ENCODE measurements around the gene ID2. TPM values are rescaled to one million over a fixed set of nuclear protein-coding genes. Genes with fewer than 3 reads are reported as not detected.

The ID2 gene
- total RNA-seq, 1 donor from 2014 or later = 13.6 TPM

DNA sequence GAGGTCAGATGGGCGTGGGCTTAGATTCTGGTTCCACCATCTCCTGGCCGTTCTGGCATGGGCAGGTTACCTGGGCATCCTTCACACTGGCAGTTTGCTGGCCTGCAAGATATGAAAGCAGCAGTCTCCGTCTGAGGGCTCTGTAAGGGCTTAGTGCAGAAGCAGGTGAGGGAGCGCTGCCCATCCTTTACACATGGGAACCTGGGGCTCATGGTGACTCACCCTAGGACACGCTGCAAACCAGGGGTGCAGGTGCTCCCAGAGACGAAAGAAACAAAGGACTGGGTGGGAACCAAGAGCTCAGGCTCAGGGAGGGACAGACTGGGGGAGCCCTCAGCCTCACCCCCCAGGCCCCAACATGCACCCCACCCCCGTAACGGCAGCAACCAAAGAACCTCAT is 10.7 kb upstream of the ID2 start:
- Histone ChIP-seq H3K27me3 (ENCODE audit: insufficient read depth, low read length) (peaks cover 3% of the 10 kb centered on the region), H3K4me1 (ENCODE audit: insufficient read depth, low read length) (peaks cover 4% of the 10 kb centered on the region), H3K4me3 (ENCODE audit: insufficient read depth, low read depth, low read length) (no peak overlapping the region), H3K9ac (ENCODE audit: low read length) (no peak overlapping the region), H3K27ac (ENCODE audit: low read depth, low read length) (no peak overlapping the region), H3K36me3 (ENCODE audit: insufficient read depth, low read length) (no peaks in the 10 kb centered on the region), H3K9me3 (ENCODE audit: insufficient read depth, low read depth, low read length) (peaks cover 7% of the 10 kb centered on the region), H4K20me1 (ENCODE audit: insufficient read depth, low read length) (no peaks in the 10 kb centered on the region), H3K4me2 (ENCODE audit: low read length) (no peak overlapping the region), H3K79me2 (ENCODE audit: insufficient read depth, low read length) (no peaks in the 10 kb centered on the region), H2AFZ (ENCODE audit: low read depth, low read length) (no peak overlapping the region)
- Mint-ChIP-seq H3K27me3 (ENCODE audit: low read depth, unreplicated experiment) (peaks cover 27% of the 10 kb centered on the region), H3K4me1 (ENCODE audit: low read depth, unreplicated experiment) (no peaks in the 10 kb centered on the region), H3K27ac (ENCODE audit: unreplicated experiment) (no peak overlapping the region), H3K4me3 (ENCODE audit: unreplicated experiment) (no peak overlapping the region), H3K36me3 (ENCODE audit: low read depth, unreplicated experiment) (peaks cover 5% of the 10 kb centered on the region), H3K9me3 (ENCODE audit: unreplicated experiment) (peaks cover 17% of the 10 kb centered on the region)
- TF ChIP-seq, protein P1, sequence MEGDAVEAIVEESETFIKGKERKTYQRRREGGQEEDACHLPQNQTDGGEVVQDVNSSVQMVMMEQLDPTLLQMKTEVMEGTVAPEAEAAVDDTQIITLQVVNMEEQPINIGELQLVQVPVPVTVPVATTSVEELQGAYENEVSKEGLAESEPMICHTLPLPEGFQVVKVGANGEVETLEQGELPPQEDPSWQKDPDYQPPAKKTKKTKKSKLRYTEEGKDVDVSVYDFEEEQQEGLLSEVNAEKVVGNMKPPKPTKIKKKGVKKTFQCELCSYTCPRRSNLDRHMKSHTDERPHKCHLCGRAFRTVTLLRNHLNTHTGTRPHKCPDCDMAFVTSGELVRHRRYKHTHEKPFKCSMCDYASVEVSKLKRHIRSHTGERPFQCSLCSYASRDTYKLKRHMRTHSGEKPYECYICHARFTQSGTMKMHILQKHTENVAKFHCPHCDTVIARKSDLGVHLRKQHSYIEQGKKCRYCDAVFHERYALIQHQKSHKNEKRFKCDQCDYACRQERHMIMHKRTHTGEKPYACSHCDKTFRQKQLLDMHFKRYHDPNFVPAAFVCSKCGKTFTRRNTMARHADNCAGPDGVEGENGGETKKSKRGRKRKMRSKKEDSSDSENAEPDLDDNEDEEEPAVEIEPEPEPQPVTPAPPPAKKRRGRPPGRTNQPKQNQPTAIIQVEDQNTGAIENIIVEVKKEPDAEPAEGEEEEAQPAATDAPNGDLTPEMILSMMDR (IDR thresholded peaks at IDR 0.05; ENCODE audit: insufficient read depth, low read depth, low read length) = no peak
- DNase-seq (ENCODE audit: low read depth) (no peak), FAIRE-seq (no peak)

DNA sequence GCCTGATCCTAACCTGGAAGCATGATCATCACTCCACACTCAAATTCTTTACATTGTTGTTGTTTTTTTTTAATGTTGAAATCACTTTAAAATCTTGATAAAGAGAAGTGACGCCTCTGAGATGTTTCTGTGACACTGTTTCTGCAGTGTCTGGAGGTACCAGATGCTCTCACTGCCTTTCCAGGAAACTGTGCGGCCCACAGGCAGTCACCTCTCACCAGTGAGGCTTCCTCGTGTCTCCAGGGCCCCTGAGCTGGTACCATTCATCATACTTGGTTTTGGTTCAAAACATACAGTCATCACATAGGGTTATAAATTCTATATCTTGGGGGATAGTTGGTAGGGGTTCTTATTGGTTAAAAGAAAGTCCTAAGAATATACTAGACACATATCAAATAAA is 10.1 kb upstream of the ID2 start:
- Histone ChIP-seq H3K4me2 (ENCODE audit: low read length) (no peak overlapping the region), H3K36me3 (ENCODE audit: insufficient read depth, low read length) (no peaks in the 10 kb centered on the region), H3K79me2 (ENCODE audit: insufficient read depth, low read length) (no peaks in the 10 kb centered on the region), H3K27me3 (ENCODE audit: insufficient read depth, low read length) (peaks cover 3% of the 10 kb centered on the region), H3K9me3 (ENCODE audit: insufficient read depth, low read depth, low read length) (peaks cover 7% of the 10 kb centered on the region), H3K4me1 (ENCODE audit: insufficient read depth, low read length) (peaks cover 10% of the 10 kb centered on the region), H2AFZ (ENCODE audit: low read depth, low read length) (no peak overlapping the region), H3K27ac (ENCODE audit: low read depth, low read length) (no peak overlapping the region), H3K4me3 (ENCODE audit: insufficient read depth, low read depth, low read length) (no peak overlapping the region), H3K9ac (ENCODE audit: low read length) (no peak overlapping the region), H4K20me1 (ENCODE audit: insufficient read depth, low read length) (no peaks in the 10 kb centered on the region)
- Mint-ChIP-seq H3K4me1 (ENCODE audit: low read depth, unreplicated experiment) (no peaks in the 10 kb centered on the region), H3K9me3 (ENCODE audit: unreplicated experiment) (peaks cover 17% of the 10 kb centered on the region), H3K27ac (ENCODE audit: unreplicated experiment) (no peak overlapping the region), H3K27me3 (ENCODE audit: low read depth, unreplicated experiment) (peaks cover 28% of the 10 kb centered on the region), H3K36me3 (ENCODE audit: low read depth, unreplicated experiment) (peaks cover 5% of the 10 kb centered on the region), H3K4me3 (ENCODE audit: unreplicated experiment) (no peak overlapping the region)
- TF ChIP-seq EZH2 (IDR thresholded peaks at IDR 0.05; ENCODE audit: insufficient read depth, low read length) = no peak
- TF ChIP-seq, protein P1 (IDR thresholded peaks at IDR 0.05; ENCODE audit: insufficient read depth, low read depth, low read length) = no peak
- DNase-seq (ENCODE audit: low read depth) = no peak
- FAIRE-seq = no peak

DNA sequence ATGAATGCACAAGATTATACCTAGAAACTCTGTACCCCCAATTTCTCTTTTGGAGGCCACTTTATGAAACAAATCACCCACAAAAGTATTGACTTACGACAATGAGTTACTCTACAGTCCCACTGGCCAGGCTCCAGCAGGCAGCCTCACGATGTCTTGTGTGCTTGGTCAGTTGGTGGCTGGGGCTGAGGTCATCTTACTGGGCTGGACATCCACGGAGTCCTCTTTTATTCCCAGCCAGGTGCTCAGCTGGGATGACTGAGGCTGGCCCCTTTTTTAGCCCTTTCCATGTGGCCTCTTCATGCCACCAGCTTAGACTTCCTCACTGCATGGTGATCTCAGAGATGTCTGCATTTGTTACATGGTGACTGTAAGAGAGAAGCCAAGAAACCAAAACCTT is 8.9 kb upstream of the ID2 start:
- Mint-ChIP-seq H3K36me3 (ENCODE audit: low read depth, unreplicated experiment) (peaks cover 5% of the 10 kb centered on the region), H3K4me3 (ENCODE audit: unreplicated experiment) (no peak overlapping the region), H3K9me3 (ENCODE audit: unreplicated experiment) (peaks cover 17% of the 10 kb centered on the region), H3K4me1 (ENCODE audit: low read depth, unreplicated experiment) (peaks cover 10% of the 10 kb centered on the region), H3K27ac (ENCODE audit: unreplicated experiment) (no peak overlapping the region), H3K27me3 (ENCODE audit: low read depth, unreplicated experiment) (peaks cover 33% of the 10 kb centered on the region)
- FAIRE-seq (no peak), DNase-seq (ENCODE audit: low read depth) (no peak)
- Histone ChIP-seq H3K4me1 (ENCODE audit: insufficient read depth, low read length) (peaks cover 18% of the 10 kb centered on the region), H3K9ac (ENCODE audit: low read length) (no peak overlapping the region), H3K36me3 (ENCODE audit: insufficient read depth, low read length) (no peaks in the 10 kb centered on the region), H4K20me1 (ENCODE audit: insufficient read depth, low read length) (no peaks in the 10 kb centered on the region), H3K9me3 (ENCODE audit: insufficient read depth, low read depth, low read length) (peaks cover 7% of the 10 kb centered on the region), H2AFZ (ENCODE audit: low read depth, low read length) (no peak overlapping the region), H3K79me2 (ENCODE audit: insufficient read depth, low read length) (no peaks in the 10 kb centered on the region), H3K27me3 (ENCODE audit: insufficient read depth, low read length) (peaks cover 3% of the 10 kb centered on the region), H3K4me2 (ENCODE audit: low read length) (no peak overlapping the region), H3K27ac (ENCODE audit: low read depth, low read length) (no peak overlapping the region), H3K4me3 (ENCODE audit: insufficient read depth, low read depth, low read length) (no peak overlapping the region)
- TF ChIP-seq, protein P1 (IDR thresholded peaks at IDR 0.05; ENCODE audit: insufficient read depth, low read depth, low read length) = no peak
- no peak for TF ChIP-seq EZH2 (IDR thresholded peaks at IDR 0.05; ENCODE audit: insufficient read depth, low read length)
